Uterus (tissue), 2 donors: ENCODE measurements around the gene ST7.

ENCODE experiments used
- CTCF ChIP-seq, 4 experiments: fragments of 200-600 bp in 2 of 4; fragments of 450-650 bp in 2 of 4; sonication (generic) in 2 of 4; IDR thresholded peaks; one replicate each; pipeline ENCODE4 v1.5.1; 2016 to 2019; ENCODE audit warnings: antibody characterized with exemption in 4 of 4, mild to moderate bottlenecking in 2 of 4, moderate library complexity in 1 of 4
- POLR2A ChIP-seq, 2 donors: fragments of 450-650 bp; IDR thresholded peaks; one replicate each; pipeline ENCODE4 v1.6.1; 2016; ENCODE audit warnings: antibody characterized with exemption in 2 of 2, mild to moderate bottlenecking in 1 of 2, moderate library complexity in 1 of 2

- no peak for TF ChIP-seq POLR2A (IDR thresholded peaks at IDR 0.05)
- TF ChIP-seq CTCF (IDR thresholded peaks at IDR 0.05): no peak
Measured at GRCh38 chr7:117193564-117193963, 240.3 kb downstream of the ST7 start.
